ENCODE data around the gene FAM3A.

The FAM3A gene

GRCh38 chrX:154506483-154507332 lies 9.3 kb downstream of the FAM3A start:
- TF ChIP-seq PATZ1 (CRISPR knock-in tag; IDR thresholded peaks at IDR 0.05; ENCODE audit: borderline replicate concordance) (no peak), BACH2 (CRISPR knock-in tag; IDR thresholded peaks at IDR 0.05; ENCODE audit: borderline replicate concordance) (no peak), CSRNP3 (CRISPR knock-in tag; IDR thresholded peaks at IDR 0.05) (no peak), ZC3H10 (CRISPR knock-in tag; IDR thresholded peaks at IDR 0.05) (no peak), TCF4 (CRISPR knock-in tag; IDR thresholded peaks at IDR 0.05; ENCODE audit: borderline replicate concordance) (no peak), ZFP3 (CRISPR knock-in tag; IDR thresholded peaks at IDR 0.05) (no peak), RARB (CRISPR knock-in tag; IDR thresholded peaks at IDR 0.05) (no peak), ISL1 (CRISPR knock-in tag; IDR thresholded peaks at IDR 0.05) (no peak), GLIS3 (CRISPR knock-in tag; IDR thresholded peaks at IDR 0.05) (no peak), ZFP30 (CRISPR knock-in tag; IDR thresholded peaks at IDR 0.05) (no peak), ZNF8 (CRISPR knock-in tag; IDR thresholded peaks at IDR 0.05) (no peak), SNAI2 (CRISPR knock-in tag; IDR thresholded peaks at IDR 0.05) (no peak), ARNTL (CRISPR knock-in tag; IDR thresholded peaks at IDR 0.05; ENCODE audit: borderline replicate concordance, low read depth) (no peak), TSHZ2 (CRISPR knock-in tag; IDR thresholded peaks at IDR 0.05) (no peak), ZNF565 (CRISPR knock-in tag; conservative IDR thresholded peaks at IDR 0.05; ENCODE audit: low read depth) (no peak)

GRCh38 chrX:154505734-154506133 lies 10.3 kb downstream of the FAM3A start:
- ATAC-seq: peak; percentile 61
- TF ChIP-seq GLIS3 (CRISPR knock-in tag; IDR thresholded peaks at IDR 0.05) (no peak), ISL1 (CRISPR knock-in tag; IDR thresholded peaks at IDR 0.05) (no peak), RARB (CRISPR knock-in tag; IDR thresholded peaks at IDR 0.05) (no peak), ZNF70 (CRISPR knock-in tag; IDR thresholded peaks at IDR 0.05) (no peak), ZNF8 (CRISPR knock-in tag; IDR thresholded peaks at IDR 0.05) (no peak), PATZ1 (CRISPR knock-in tag; IDR thresholded peaks at IDR 0.05; ENCODE audit: borderline replicate concordance) (no peak), TOX (CRISPR knock-in tag; IDR thresholded peaks at IDR 0.05; ENCODE audit: borderline replicate concordance) (no peak), TCF4 (CRISPR knock-in tag; IDR thresholded peaks at IDR 0.05; ENCODE audit: borderline replicate concordance) (no peak), CSRNP3 (CRISPR knock-in tag; IDR thresholded peaks at IDR 0.05) (no peak), CREB5 (CRISPR knock-in tag; IDR thresholded peaks at IDR 0.05; ENCODE audit: low read depth) (no peak), ESRRG (CRISPR knock-in tag; IDR thresholded peaks at IDR 0.05) (no peak), BACH2 (CRISPR knock-in tag; IDR thresholded peaks at IDR 0.05; ENCODE audit: borderline replicate concordance) (no peak), ZFP30 (CRISPR knock-in tag; IDR thresholded peaks at IDR 0.05) (no peak)

More at GRCh38 chrX:154506483-154507332, 9.3 kb downstream of the FAM3A start:
- no peak for ATAC-seq
